ENCODE results near the gene WDTC1.

DNA sequence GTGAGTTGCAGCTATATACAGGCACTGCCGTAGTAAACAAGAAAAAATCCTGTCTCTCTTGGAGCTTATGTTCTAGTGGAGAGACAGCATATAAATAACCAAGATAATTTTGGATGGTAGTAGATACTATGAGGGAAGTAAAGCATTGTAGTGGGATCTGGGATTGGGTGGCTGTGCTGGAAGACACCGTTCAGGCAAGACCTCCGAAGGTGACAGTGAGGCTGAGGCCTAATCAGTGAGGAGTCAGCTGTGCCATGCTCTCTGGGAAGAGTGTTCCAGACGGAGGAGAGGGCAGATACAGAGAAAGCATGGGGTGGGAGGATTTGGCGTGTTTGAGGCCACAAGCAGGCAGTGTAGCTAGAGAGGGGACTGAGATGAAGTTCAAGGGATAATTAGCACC, 93.5 kb downstream of the WDTC1 start:
- no peak for TF ChIP-seq ZNF184 (CRISPR knock-in tag; IDR thresholded peaks at IDR 0.05)
- no peak for TF ChIP-seq ZBTB1 (CRISPR knock-in tag; IDR thresholded peaks at IDR 0.05; ENCODE audit: borderline replicate concordance, low read depth)
- no peak for TF ChIP-seq ZNF274 (IDR thresholded peaks at IDR 0.05; ENCODE audit: borderline replicate concordance, low read depth, low read length)
- TF ChIP-seq, protein P1, sequence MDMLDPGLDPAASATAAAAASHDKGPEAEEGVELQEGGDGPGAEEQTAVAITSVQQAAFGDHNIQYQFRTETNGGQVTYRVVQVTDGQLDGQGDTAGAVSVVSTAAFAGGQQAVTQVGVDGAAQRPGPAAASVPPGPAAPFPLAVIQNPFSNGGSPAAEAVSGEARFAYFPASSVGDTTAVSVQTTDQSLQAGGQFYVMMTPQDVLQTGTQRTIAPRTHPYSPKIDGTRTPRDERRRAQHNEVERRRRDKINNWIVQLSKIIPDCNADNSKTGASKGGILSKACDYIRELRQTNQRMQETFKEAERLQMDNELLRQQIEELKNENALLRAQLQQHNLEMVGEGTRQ (CRISPR knock-in tag; IDR thresholded peaks at IDR 0.05), result no peak
- TF ChIP-seq HDAC6 (IDR thresholded peaks at IDR 0.05; ENCODE audit: low read depth, low read length), result no peak
- TF ChIP-seq, protein P2, sequence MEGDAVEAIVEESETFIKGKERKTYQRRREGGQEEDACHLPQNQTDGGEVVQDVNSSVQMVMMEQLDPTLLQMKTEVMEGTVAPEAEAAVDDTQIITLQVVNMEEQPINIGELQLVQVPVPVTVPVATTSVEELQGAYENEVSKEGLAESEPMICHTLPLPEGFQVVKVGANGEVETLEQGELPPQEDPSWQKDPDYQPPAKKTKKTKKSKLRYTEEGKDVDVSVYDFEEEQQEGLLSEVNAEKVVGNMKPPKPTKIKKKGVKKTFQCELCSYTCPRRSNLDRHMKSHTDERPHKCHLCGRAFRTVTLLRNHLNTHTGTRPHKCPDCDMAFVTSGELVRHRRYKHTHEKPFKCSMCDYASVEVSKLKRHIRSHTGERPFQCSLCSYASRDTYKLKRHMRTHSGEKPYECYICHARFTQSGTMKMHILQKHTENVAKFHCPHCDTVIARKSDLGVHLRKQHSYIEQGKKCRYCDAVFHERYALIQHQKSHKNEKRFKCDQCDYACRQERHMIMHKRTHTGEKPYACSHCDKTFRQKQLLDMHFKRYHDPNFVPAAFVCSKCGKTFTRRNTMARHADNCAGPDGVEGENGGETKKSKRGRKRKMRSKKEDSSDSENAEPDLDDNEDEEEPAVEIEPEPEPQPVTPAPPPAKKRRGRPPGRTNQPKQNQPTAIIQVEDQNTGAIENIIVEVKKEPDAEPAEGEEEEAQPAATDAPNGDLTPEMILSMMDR (IDR thresholded peaks at IDR 0.05 in 2 of 3, conservative IDR thresholded peaks at IDR 0.05 in 1 of 3; ENCODE audit: insufficient read depth in 2 of 3, low read depth in 1 of 3, low read length in 3 of 3), result no peak
- TF ChIP-seq, protein P3, sequence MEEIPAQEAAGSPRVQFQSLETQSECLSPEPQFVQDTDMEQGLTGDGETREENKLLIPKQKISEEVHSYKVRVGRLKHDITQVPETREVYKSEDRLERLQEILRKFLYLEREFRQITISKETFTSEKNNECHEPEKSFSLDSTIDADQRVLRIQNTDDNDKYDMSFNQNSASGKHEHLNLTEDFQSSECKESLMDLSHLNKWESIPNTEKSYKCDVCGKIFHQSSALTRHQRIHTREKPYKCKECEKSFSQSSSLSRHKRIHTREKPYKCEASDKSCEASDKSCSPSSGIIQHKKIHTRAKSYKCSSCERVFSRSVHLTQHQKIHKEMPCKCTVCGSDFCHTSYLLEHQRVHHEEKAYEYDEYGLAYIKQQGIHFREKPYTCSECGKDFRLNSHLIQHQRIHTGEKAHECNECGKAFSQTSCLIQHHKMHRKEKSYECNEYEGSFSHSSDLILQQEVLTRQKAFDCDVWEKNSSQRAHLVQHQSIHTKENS (CRISPR knock-in tag; IDR thresholded peaks at IDR 0.05), result no peak
- TF ChIP-seq CEBPB (tag; IDR thresholded peaks at IDR 0.05), result no peak
- no peak for TF ChIP-seq ZNF586 (CRISPR knock-in tag; conservative IDR thresholded peaks at IDR 0.05)
- TF ChIP-seq ZZZ3 (IDR thresholded peaks at IDR 0.05), result no peak
- TF ChIP-seq MEF2A (IDR thresholded peaks at IDR 0.05; ENCODE audit: control insufficient read depth, low read depth, low read length), result no peak

All from K562 (cell line).